GM21526 (cell line): ENCODE measurements around the gene PSMD3.

Experiments
- ATAC-seq: cut with Tn5 transposase; IDR thresholded peaks from one replicate; pipeline ENCODE4 v1.9.1; 2021; ENCODE audit warnings: moderate library complexity; ENCODE audit not compliant: unreplicated experiment, low FRiP score

The PSMD3 gene

GRCh38 chr17:40038882-40039513, 58.4 kb downstream of the PSMD3 start:
- no peak for ATAC-seq

- no peak for ATAC-seq
These were observed 60.6 kb downstream of the PSMD3 start for GRCh38 chr17:40041196-40041595.
